ENCODE data around the gene CEACAM1. TPM values are rescaled to one million over a fixed set of nuclear protein-coding genes. Genes with fewer than 3 reads are reported as not detected.
A peak's percentile ranks its signal among the peaks of the same experiment; 100 is the strongest.
"Not testable (repeated sequence)": the region's sequence is repeated elsewhere in the genome, so short reads cannot be mapped to it uniquely, and the experiment has no call there.

CEACAM1 gene
- total and polyA plus RNA-seq, 2 of the 13 experiments (the other 11 are each of a cell fraction or from before 2014, with no cell fraction given) = 13.5 to 332 TPM

GRCh38 chr19:42552086-42553065 is 24.1 kb upstream of the CEACAM1 start (continued):
- no peak for TF ChIP-seq HMGXB4 (CRISPR knock-in tag; IDR thresholded peaks at IDR 0.05; ENCODE audit: borderline replicate concordance in 1 of 2, low read depth in 1 of 2)
- no peak for TF ChIP-seq GLI4 (CRISPR knock-in tag; IDR thresholded peaks at IDR 0.05; ENCODE audit: borderline replicate concordance)
- TF ChIP-seq ZBTB1 (CRISPR knock-in tag; IDR thresholded peaks at IDR 0.05; ENCODE audit: borderline replicate concordance) = no peak

- H3K27me3 ChIP-seq (ENCODE audit: control insufficient read depth in 1 of 2, insufficient read depth in 2 of 2, low read length in 2 of 2); intact Hi-C loops (cut with micrococcal nuclease; ENCODE audit: unreplicated experiment); DNase-seq (ENCODE audit: low spot score); ATAC-seq; H4K20me1 ChIP-seq (ENCODE audit: insufficient read depth, low read length); BruUV-seq (replicated peaks); POLR2A ChIA-PET; H3K27ac ChIP-seq (ENCODE audit: extremely low read length, insufficient read depth, low read length); in situ Hi-C loops (cut with HindIII; ENCODE audit: extremely low pct_ligation_motif_present, low pct_unique_long_range_greater_than_20kb); CTCF ChIA-PET (ENCODE audit: low intra/inter-chr PET ratio, low total read pairs); H3K4me3 ChIP-seq (replicated peaks in 1 of 3; ENCODE audit: insufficient read depth in 1 of 3, low read depth in 2 of 3, low read length in 3 of 3); H3K9ac ChIP-seq (ENCODE audit: insufficient read depth, low read depth, low read length); H2AFZ ChIP-seq (ENCODE audit: low read length); H3K79me2 ChIP-seq (ENCODE audit: insufficient read depth, low read length); H3K9me3 ChIP-seq (ENCODE audit: low read length); H3K36me3 ChIP-seq (replicated peaks in 1 of 2; ENCODE audit: control insufficient read depth in 1 of 2, insufficient read depth in 2 of 2, low read length in 2 of 2); FAIRE-seq; H3K4me2 ChIP-seq (ENCODE audit: low read depth, low read length): not testable (repeated sequence)
- peak; percentile 11; the same call in 1 of the 2 replicates for TF ChIP-seq STAG1 (CRISPR knock-in tag; IDR thresholded peaks at IDR 0.05)
- WGBS (ENCODE audit: low lambda C conversion rate) = 51% methylated on average over 6 of the region's 6 CpGs
- H3K4me1 ChIP-seq (ENCODE audit: insufficient read depth, low read length) = peaks cover 41% of the 10 kb centered on the region
These were observed 22.2 kb upstream of the CEACAM1 start for GRCh38 chr19:42550521-42550920.

Data from HepG2 (cell line).